H9 (cell line): Measurements from ENCODE around the gene NSRP1. TPM values are rescaled to one million over a fixed set of nuclear protein-coding genes. Genes with fewer than 3 reads are reported as not detected.

ENCODE experiments used
- DNase-seq: peaks from one replicate; pipeline ENCODE4 v3.0.0-alpha.2; 2017
- H2AFZ ChIP-seq: one replicate; pipeline ENCODE4 v1.6.1; 2013; ENCODE audit warnings: mild to moderate bottlenecking, low read length, control low read depth, moderate library complexity
- H2AK5ac ChIP-seq: 2 replicates; pipeline ENCODE4 v1.6.1; 2013; ENCODE audit warnings: low read length, control low read depth, mixed read lengths; ENCODE audit not compliant: insufficient read length
- H2BK120ac ChIP-seq: one replicate; pipeline ENCODE4 v1.6.1; 2013; ENCODE audit warnings: low read depth, mild to moderate bottlenecking, low read length, control low read depth, inconsistent platforms; ENCODE audit not compliant: poor library complexity, severe bottlenecking
- H2BK12ac ChIP-seq: 2 replicates; pipeline ENCODE4 v1.6.1; 2013; ENCODE audit warnings: low read length, control low read depth, mixed read lengths, low read depth; ENCODE audit not compliant: insufficient read length
- H2BK15ac ChIP-seq: 2 replicates; pipeline ENCODE4 v1.6.1; 2013; ENCODE audit warnings: low read depth, low read length, control low read depth
- H2BK20ac ChIP-seq: one replicate; pipeline ENCODE4 v1.6.1; 2013; ENCODE audit warnings: low read depth, mild to moderate bottlenecking, low read length, control low read depth, inconsistent platforms; ENCODE audit not compliant: poor library complexity, severe bottlenecking
- H2BK5ac ChIP-seq: 2 replicates; pipeline ENCODE4 v1.6.1; 2013; ENCODE audit warnings: low read length, control low read depth, mixed read lengths; ENCODE audit not compliant: insufficient read length
- H3K14ac ChIP-seq: 2 replicates; pipeline ENCODE4 v1.6.1; 2013; ENCODE audit warnings: low read length, control low read depth; ENCODE audit not compliant: insufficient read depth
- H3K18ac ChIP-seq: 2 replicates; pipeline ENCODE4 v1.6.1; 2013; ENCODE audit warnings: low read depth, mild to moderate bottlenecking, mixed read lengths, low read length, control low read depth; ENCODE audit not compliant: insufficient read length
- H3K23ac ChIP-seq: 2 replicates; pipeline ENCODE4 v1.6.1; 2013; ENCODE audit warnings: low read length, control low read depth, mixed read lengths, low read depth; ENCODE audit not compliant: insufficient read length
- H3K23me2 ChIP-seq: 2 replicates; pipeline ENCODE4 v1.6.1; 2013; ENCODE audit warnings: low read depth, mild to moderate bottlenecking, mixed read lengths, low read length, control low read depth; ENCODE audit not compliant: insufficient read length, poor library complexity, severe bottlenecking
- H3K27ac ChIP-seq: 2 replicates; pipeline ENCODE4 v1.5.1; 2013; ENCODE audit warnings: low read length, control low read depth, mixed read lengths, low read depth; ENCODE audit not compliant: insufficient read length
- H3K27me3 ChIP-seq: 2 replicates; pipeline ENCODE4 v1.6.1; 2013; ENCODE audit warnings: low read length, control low read depth, inconsistent platforms; ENCODE audit not compliant: insufficient read depth
- H3K4ac ChIP-seq: 2 replicates; pipeline ENCODE4 v1.6.1; 2013; ENCODE audit warnings: low read depth, mild to moderate bottlenecking, control low read depth, inconsistent platforms, low read length, moderate library complexity
- H3K4me1 ChIP-seq: 2 replicates; pipeline ENCODE4 v1.6.1; 2013; ENCODE audit warnings: low read length, control low read depth, inconsistent platforms; ENCODE audit not compliant: insufficient read depth
- H3K4me2 ChIP-seq: 2 replicates; pipeline ENCODE4 v1.6.1; 2013; ENCODE audit warnings: low read length, control low read depth, mixed read lengths; ENCODE audit not compliant: insufficient read length, insufficient read depth
- H3K56ac ChIP-seq: 2 replicates; pipeline ENCODE4 v1.6.1; 2013; ENCODE audit warnings: low read depth, mild to moderate bottlenecking, mixed read lengths, low read length, control low read depth; ENCODE audit not compliant: insufficient read length
- H3K79me1 ChIP-seq: 2 replicates; pipeline ENCODE4 v1.6.1; 2013; ENCODE audit warnings: low read depth, mild to moderate bottlenecking, moderate library complexity, low read length, control low read depth, inconsistent platforms; ENCODE audit not compliant: insufficient read depth, poor library complexity, severe bottlenecking
- H3K79me2 ChIP-seq: 2 replicates; pipeline ENCODE4 v1.6.1; 2013; ENCODE audit warnings: low read length, control low read depth, inconsistent platforms; ENCODE audit not compliant: insufficient read depth
- H3K9ac ChIP-seq: 2 replicates; pipeline ENCODE4 v1.6.1; 2013; ENCODE audit warnings: low read length, control low read depth, mixed read lengths; ENCODE audit not compliant: insufficient read length; ENCODE audit errors: extremely low read depth
- H3K9me3 ChIP-seq: one replicate; pipeline ENCODE4 v1.6.1; 2013; ENCODE audit warnings: low read depth, low read length, inconsistent platforms; ENCODE audit not compliant: control insufficient read depth
- H3T11ph ChIP-seq: one replicate; pipeline ENCODE4 v1.6.1; 2013; ENCODE audit warnings: mild to moderate bottlenecking, low read length, control low read depth, inconsistent platforms
- H4K20me1 ChIP-seq: one replicate; pipeline ENCODE4 v1.6.1; 2013; ENCODE audit not compliant: control insufficient read depth, insufficient read length, insufficient read depth
- H4K5ac ChIP-seq: 2 replicates; pipeline ENCODE4 v1.6.1; 2013; ENCODE audit warnings: low read depth, mild to moderate bottlenecking, mixed read lengths, low read length, control low read depth; ENCODE audit not compliant: insufficient read length
- H4K8ac ChIP-seq: replicated peaks from 2 replicates; pipeline ENCODE4 v1.6.1; 2013; ENCODE audit warnings: low read length, control low read depth, mixed read lengths, low read depth; ENCODE audit not compliant: insufficient read length
- H4K91ac ChIP-seq: 2 replicates; pipeline ENCODE4 v1.6.1; 2013; ENCODE audit warnings: low read depth, mild to moderate bottlenecking, moderate library complexity, mixed read lengths, low read length, control low read depth; ENCODE audit not compliant: insufficient read length
- H3K27ac Mint-ChIP-seq, 3 experiments: 2 replicates in 2 of 3; 3 replicates in 1 of 3; pipeline ENCODE4 v1.8.0; 2020 to 2021; ENCODE audit warnings: mixed read lengths in 3 of 3, mild to moderate bottlenecking in 1 of 3, moderate library complexity in 1 of 3
- H3K27me3 Mint-ChIP-seq: 2 replicates; pipeline ENCODE4 v1.8.0; 2021; ENCODE audit warnings: low read depth, mild to moderate bottlenecking, moderate library complexity, mixed read lengths
- H3K36me3 Mint-ChIP-seq, 3 experiments: 2 replicates in 2 of 3; 3 replicates in 1 of 3; pipeline ENCODE4 v1.8.0; 2020 to 2021; ENCODE audit warnings: low read depth in 3 of 3, mixed read lengths in 3 of 3; ENCODE audit not compliant: insufficient read depth in 1 of 3
- H3K4me1 Mint-ChIP-seq, 2 experiments: 2 replicates each; pipeline ENCODE4 v1.8.0; 2020; ENCODE audit warnings: mixed read lengths in 2 of 2
- H3K4me3 Mint-ChIP-seq, 2 experiments: 2 replicates in 1 of 2; 3 replicates in 1 of 2; pipeline ENCODE4 v1.8.0; 2020 to 2021; ENCODE audit warnings: mild to moderate bottlenecking in 2 of 2, mixed read lengths in 2 of 2, moderate library complexity in 1 of 2
- H3K9me3 Mint-ChIP-seq, 2 experiments: 2 replicates in 1 of 2; 3 replicates in 1 of 2; pipeline ENCODE4 v1.8.0; 2020; ENCODE audit warnings: mild to moderate bottlenecking in 2 of 2, mixed read lengths in 2 of 2, moderate library complexity in 1 of 2
- CTCF ChIP-seq: fragments of 200-600 bp; sonication (generic); conservative IDR thresholded peaks from 3 replicates; pipeline ENCODE4 v1.8.0; 2021; ENCODE audit warnings: antibody characterized with exemption, mild to moderate bottlenecking
- WGBS: extraction: QIAGEN DNeasy Blood & Tissue Kit; methylation state at CpG from one replicate; pipeline ENCODE4 v1.1.7; 2013; ENCODE audit warnings: missing lambda C conversion rate, low lambda C conversion rate, mixed read lengths; ENCODE audit not compliant: insufficient read length; ENCODE audit errors: extremely low coverage; 5-methylcytosine and 5-hydroxymethylcytosine counted together
- total RNA-seq: library from RNA; stranded (reverse); gene quantifications from 2 replicates; pipeline ENCODE4 v1.2.1, GENCODE V29; 2021

Gene NSRP1
- total RNA-seq, 1 experiment from 2014 or later = 33.3 TPM

GRCh38 chr17:30217054-30217453, 100.4 kb downstream of the NSRP1 start:
- no peak overlapping the region for H2BK20ac ChIP-seq
- no peak overlapping the region for H2AK5ac ChIP-seq
- no peaks in the 10 kb centered on the region for H3K9me3 ChIP-seq
- WGBS = no CpG with 5 or more reads among the region's 6 CpGs
- H2BK15ac ChIP-seq = no peak overlapping the region
- no peak overlapping the region for H3K23ac ChIP-seq
- no peaks in the 10 kb centered on the region for H3K23me2 ChIP-seq
- no peak overlapping the region for H3K27ac Mint-ChIP-seq
- no peak overlapping the region for H3K56ac ChIP-seq
- H3K9ac ChIP-seq = no peak overlapping the region
- no peaks in the 10 kb centered on the region for H3K79me2 ChIP-seq
- no peaks in the 10 kb centered on the region for H3K4me1 ChIP-seq
- H3T11ph ChIP-seq = no peak overlapping the region
- no peak overlapping the region for H2AFZ ChIP-seq
- H3K4me1 Mint-ChIP-seq = peaks cover 0 to 9% of the 10 kb centered on the region in 2 experiments; a peak in 2 of 4 replicates
- H4K8ac ChIP-seq = no peak overlapping the region
- H4K20me1 ChIP-seq = no peaks in the 10 kb centered on the region
- H2BK12ac ChIP-seq = no peak overlapping the region
- H3K79me1 ChIP-seq = no peaks in the 10 kb centered on the region
- H3K27me3 ChIP-seq = no peaks in the 10 kb centered on the region
- no peak for DNase-seq
- no peak overlapping the region for H3K18ac ChIP-seq
- no peak overlapping the region for H3K4me3 Mint-ChIP-seq
- no peak overlapping the region for H3K14ac ChIP-seq
- no peak overlapping the region for H4K91ac ChIP-seq
- peaks cover 0 to 3% of the 10 kb centered on the region in 2 experiments; a peak in 2 of 5 replicates for H3K9me3 Mint-ChIP-seq
- H3K36me3 Mint-ChIP-seq = no peaks in the 10 kb centered on the region; a peak in 2 of 7 replicates
- no peak overlapping the region for H3K27ac ChIP-seq
- H3K4ac ChIP-seq = no peak overlapping the region
- no peak overlapping the region for H2BK5ac ChIP-seq
- TF ChIP-seq CTCF = no peak
- H2BK120ac ChIP-seq = no peak overlapping the region
- no peaks in the 10 kb centered on the region; the same call in none of the 2 replicates for H3K27me3 Mint-ChIP-seq
- H3K4me2 ChIP-seq = no peak overlapping the region
- no peak overlapping the region for H4K5ac ChIP-seq
